Astrocyte of the cerebellum (primary cell): Measurements from ENCODE around the gene HOXC9.

ENCODE experiments used
- DNase-seq: peaks from one replicate; pipeline ENCODE4 v3.0.0-alpha.2; 2011; ENCODE audit warnings: low read depth
- H3K4me3 ChIP-seq: 2 replicates; pipeline ENCODE4 v1.5.1; 2011; ENCODE audit warnings: mild to moderate bottlenecking, low read depth, low read length, moderate library complexity
- CTCF ChIP-seq: IDR thresholded peaks from 2 replicates; pipeline ENCODE4 v1.5.1; 2012; ENCODE audit warnings: low read length, low read depth, moderate library complexity, mild to moderate bottlenecking; ENCODE audit errors: missing control alignments
- in situ Hi-C: cut with HindIII; loops from 2 replicates; pipeline ENCODE4 v1.10.0; 2017; ENCODE audit warnings: low sequenced_read_pairs

HOXC9 gene

DNA sequence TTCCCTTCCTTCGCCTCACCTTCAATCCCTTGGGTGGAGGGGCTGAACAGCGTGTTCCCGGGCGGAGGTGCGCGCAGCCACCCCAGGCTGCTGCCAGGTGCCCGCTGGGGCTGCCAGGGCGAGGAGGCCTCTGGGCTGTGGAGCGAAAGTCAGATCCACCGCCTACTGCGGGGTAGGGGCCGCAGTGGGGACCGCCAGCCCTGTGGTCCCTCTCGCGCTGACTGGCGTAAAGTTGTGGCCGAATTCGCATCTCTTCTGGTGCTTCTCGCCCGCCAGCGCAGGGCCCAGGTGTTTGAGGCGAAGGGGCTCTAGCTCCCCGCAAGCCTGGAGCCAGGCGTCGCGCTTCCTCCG is 46.8 kb downstream of the HOXC9 start:
- TF ChIP-seq CTCF, result no peak
- no peak for DNase-seq
- in situ Hi-C loops, result no loop called here
- no peak overlapping the region for H3K4me3 ChIP-seq

DNA sequence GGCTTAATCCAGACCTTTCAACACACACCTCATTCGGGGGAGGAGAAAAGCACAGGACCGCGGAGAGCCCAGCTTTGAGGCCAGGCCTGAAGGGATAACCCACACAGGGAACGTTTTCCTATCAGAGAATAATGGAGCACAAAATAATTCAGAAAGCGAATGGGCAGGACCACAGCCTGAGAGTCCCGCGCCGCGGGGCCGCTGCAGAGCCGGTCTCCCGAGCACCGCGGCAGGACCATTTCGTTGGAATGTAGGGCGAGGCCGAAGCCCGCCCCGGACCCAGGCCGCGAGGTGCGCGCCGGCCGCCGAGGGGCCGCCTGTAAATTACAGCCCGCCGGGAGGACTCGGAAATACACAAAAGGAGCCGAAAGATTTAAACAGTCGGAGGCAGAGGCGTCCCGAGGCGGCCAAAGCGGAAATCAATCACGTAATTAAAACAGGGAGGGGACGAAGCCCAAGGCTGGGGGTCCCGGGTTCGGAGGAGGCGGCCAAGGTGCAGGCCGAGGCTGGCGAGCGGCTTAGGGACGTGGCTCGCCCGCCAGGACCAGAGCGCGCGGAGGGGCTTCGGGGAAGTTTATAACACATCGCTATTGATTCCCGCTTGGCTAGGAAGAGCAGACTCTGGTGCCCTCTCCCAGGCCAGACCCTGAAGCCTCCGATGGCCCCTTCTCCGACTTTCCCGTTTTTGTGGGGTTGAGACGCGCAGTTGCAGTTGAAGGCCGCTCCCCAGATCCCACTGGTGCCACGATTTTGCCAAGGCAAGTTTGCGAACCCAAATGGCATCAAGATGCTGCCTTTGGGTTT is 47.4 kb downstream of the HOXC9 start:
- in situ Hi-C loops, result no loop called here
- H3K4me3 ChIP-seq, result no peak overlapping the region
- no peak for TF ChIP-seq CTCF
- no peak for DNase-seq

GRCh38 chr12:54047964-54048303 is 48.0 kb downstream of the HOXC9 start:
- in situ Hi-C loops, result no loop called here
- H3K4me3 ChIP-seq, result no peak overlapping the region
- no peak for DNase-seq
- no peak for TF ChIP-seq CTCF

- in situ Hi-C loops, result no loop called here
- no peak for TF ChIP-seq CTCF
- DNase-seq, result no peak
- H3K4me3 ChIP-seq, result no peak overlapping the region
Measured at GRCh38 chr12:54048406-54049093, 48.6 kb downstream of the HOXC9 start.

DNA sequence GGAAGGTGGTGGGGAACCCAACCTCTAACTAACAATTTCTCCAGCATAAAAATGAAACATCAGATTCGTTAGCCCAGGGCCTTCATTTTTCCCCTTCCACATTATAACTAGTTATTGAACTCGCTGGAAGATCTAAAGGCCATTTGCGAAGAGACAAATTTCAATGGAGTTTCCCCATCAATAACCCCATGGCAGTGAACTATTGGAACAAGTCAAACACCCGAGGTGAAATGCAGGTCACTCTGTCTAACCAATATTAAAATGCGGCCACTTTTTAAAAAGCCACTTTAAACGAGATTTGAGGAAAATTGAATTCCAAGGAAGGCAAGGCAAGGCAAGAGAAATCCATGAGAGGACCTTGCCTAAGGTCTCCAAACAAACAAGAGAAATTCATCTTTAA is 49.1 kb downstream of the HOXC9 start:
- TF ChIP-seq CTCF, result no peak
- no peak for DNase-seq
- H3K4me3 ChIP-seq, result no peak overlapping the region
- in situ Hi-C loops, result no loop called here

DNA sequence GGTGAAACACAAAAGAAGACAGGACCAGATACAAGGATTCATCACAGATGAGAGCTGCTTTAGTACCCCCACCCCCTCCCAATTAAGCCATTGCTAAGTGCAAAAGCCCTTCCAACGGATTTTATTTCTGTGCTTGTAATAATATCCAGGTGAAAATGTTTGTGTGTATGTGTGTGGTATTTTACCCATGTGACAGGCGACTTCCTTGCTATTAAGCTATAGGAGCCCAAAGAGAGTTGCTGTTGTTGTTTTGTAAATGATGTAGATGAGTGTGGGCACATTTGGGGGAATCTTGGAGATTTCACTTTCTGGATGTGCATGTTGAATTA is 50.5 kb downstream of the HOXC9 start:
- DNase-seq, result no peak
- H3K4me3 ChIP-seq, result no peak overlapping the region
- in situ Hi-C loops, result no loop called here
- no peak for TF ChIP-seq CTCF
